ENCODE data around the gene NKPD1.

DNA sequence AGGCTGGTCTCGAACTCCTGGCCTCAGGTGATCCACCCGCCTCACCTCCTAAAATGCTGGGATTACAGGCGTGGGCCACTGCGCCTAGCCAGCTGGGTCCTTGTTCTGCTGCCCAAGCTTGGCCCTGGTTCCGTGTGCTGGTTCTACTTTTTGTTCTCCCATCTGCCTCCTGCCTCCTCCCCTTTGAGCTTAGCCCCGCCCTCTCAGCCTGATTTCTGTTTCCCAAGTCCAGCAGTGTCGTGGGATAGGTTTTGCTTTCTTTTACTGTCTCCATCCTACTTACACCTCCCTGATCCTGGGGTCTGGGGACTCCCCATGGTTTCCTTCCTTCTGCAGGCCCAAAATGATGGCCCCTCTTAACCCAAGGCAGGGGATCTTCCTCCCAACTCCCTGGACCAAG is 20.2 kb upstream of the NKPD1 start:
- no peak for TF ChIP-seq GATA2 (IDR thresholded peaks at IDR 0.05; ENCODE audit: low read depth, low read length)
- no peak for TF ChIP-seq GATA3 (IDR thresholded peaks at IDR 0.05; ENCODE audit: low read depth, low read length)
